BE2C (cell line): Measurements from ENCODE around the gene PTPRA.

ENCODE experiments used
- DNase-seq: peaks from one replicate; pipeline ENCODE4 v3.0.0-alpha.2; 2020
- H3K27me3 ChIP-seq: fragments of 250-450 bp; sonication (Bioruptor Pico); 2 replicates; pipeline ENCODE4 v1.5.1; 2020; ENCODE audit warnings: mild to moderate bottlenecking
- H3K36me3 ChIP-seq: fragments of 250-450 bp; sonication (Bioruptor Pico); 2 replicates; pipeline ENCODE4 v1.5.1; 2020; ENCODE audit warnings: mild to moderate bottlenecking
- H3K4me1 ChIP-seq: fragments of 250-450 bp; sonication (Bioruptor Pico); 2 replicates; pipeline ENCODE4 v1.5.1; 2020
- H3K4me3 ChIP-seq: 2 replicates; pipeline ENCODE4 v1.5.1; 2011; ENCODE audit warnings: low read depth, low read length
- H3K9me3 ChIP-seq: fragments of 250-450 bp; sonication (Bioruptor Pico); 2 replicates; pipeline ENCODE4 v1.5.1; 2020
- CTCF ChIP-seq: IDR thresholded peaks from 2 replicates; pipeline ENCODE4 v1.5.1; 2012; ENCODE audit warnings: mild to moderate bottlenecking, low read depth, low read length

PTPRA gene

GRCh38 chr20:2942439-2942838 lies 69.2 kb downstream of the PTPRA start:
- no peaks in the 10 kb centered on the region for H3K4me1 ChIP-seq

GRCh38 chr20:2946988-2947961 lies 74.0 kb downstream of the PTPRA start:
- DNase-seq, result no peak
- no peaks in the 10 kb centered on the region for H3K36me3 ChIP-seq
- no peaks in the 10 kb centered on the region for H3K4me1 ChIP-seq
- no peak overlapping the region for H3K4me3 ChIP-seq
- no peaks in the 10 kb centered on the region for H3K27me3 ChIP-seq
- no peak for TF ChIP-seq CTCF
- H3K9me3 ChIP-seq, result no peaks in the 10 kb centered on the region

More at GRCh38 chr20:2942439-2942838, 69.2 kb downstream of the PTPRA start:
- Histone ChIP-seq H3K27me3 (no peaks in the 10 kb centered on the region), H3K9me3 (no peaks in the 10 kb centered on the region), H3K36me3 (no peaks in the 10 kb centered on the region), H3K4me3 (no peak overlapping the region)
- TF ChIP-seq CTCF, result no peak
- DNase-seq, result no peak

DNA sequence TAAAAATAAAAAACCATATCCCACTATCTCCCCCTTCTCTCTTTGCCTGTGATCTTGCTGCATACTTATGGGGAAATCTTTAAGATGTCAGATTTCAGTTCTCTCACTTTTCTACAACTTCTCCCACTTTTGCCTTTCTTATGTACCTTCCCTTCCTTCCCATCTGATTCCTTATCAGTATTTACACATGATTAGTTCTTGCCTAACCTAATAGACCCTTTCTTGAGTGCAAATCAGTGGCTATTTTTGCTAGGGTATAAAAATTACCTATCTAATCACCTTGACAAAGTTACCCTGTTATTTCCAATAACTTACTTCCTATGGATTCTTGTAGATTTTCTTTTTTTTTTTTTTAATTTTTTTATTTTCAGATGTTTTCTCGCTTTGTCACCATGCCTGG lies 75.7 kb downstream of the PTPRA start:
- Histone ChIP-seq H3K36me3 (no peaks in the 10 kb centered on the region), H3K4me3 (no peak overlapping the region), H3K27me3 (no peaks in the 10 kb centered on the region), H3K9me3 (no peaks in the 10 kb centered on the region), H3K4me1 (no peaks in the 10 kb centered on the region)
- no peak for TF ChIP-seq CTCF
- no peak for DNase-seq

DNA sequence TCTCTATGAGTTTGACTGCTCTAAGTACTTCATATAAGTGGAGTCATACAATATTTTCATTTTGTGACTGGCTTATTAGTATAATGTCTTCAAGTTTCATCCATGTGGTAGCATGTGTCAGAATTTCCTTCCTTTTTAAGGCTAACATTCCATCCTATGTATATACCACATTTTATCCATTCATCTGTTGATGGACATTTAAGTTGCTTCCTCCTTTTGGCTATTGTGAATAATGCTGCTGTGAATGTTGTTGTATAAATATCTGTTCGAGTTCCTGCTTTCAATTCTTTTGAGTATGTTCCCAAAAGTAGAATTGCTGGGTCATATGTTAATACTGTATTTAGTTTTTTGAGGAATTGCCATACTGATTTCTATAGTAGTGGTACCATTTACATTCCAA lies 79.5 kb downstream of the PTPRA start:
- Histone ChIP-seq H3K27me3 (no peaks in the 10 kb centered on the region), H3K36me3 (no peaks in the 10 kb centered on the region), H3K4me1 (no peaks in the 10 kb centered on the region), H3K4me3 (no peak overlapping the region), H3K9me3 (no peaks in the 10 kb centered on the region)
- no peak for TF ChIP-seq CTCF
- DNase-seq, result no peak

- H3K27me3 ChIP-seq, result no peaks in the 10 kb centered on the region
- H3K9me3 ChIP-seq, result no peaks in the 10 kb centered on the region
- no peak overlapping the region for H3K4me3 ChIP-seq
- DNase-seq, result no peak
- TF ChIP-seq CTCF, result no peak
- no peaks in the 10 kb centered on the region for H3K36me3 ChIP-seq
- H3K4me1 ChIP-seq, result no peaks in the 10 kb centered on the region
Measured at GRCh38 chr20:2955257-2955970, 82.1 kb downstream of the PTPRA start.

- Histone ChIP-seq H3K4me1 (no peaks in the 10 kb centered on the region), H3K9me3 (no peaks in the 10 kb centered on the region), H3K27me3 (no peaks in the 10 kb centered on the region), H3K4me3 (no peak overlapping the region), H3K36me3 (no peaks in the 10 kb centered on the region)
- no peak for TF ChIP-seq CTCF
- no peak for DNase-seq
Measured at GRCh38 chr20:2956480-2956879, 83.2 kb downstream of the PTPRA start.
